Vagina (tissue), 2 donors: ENCODE measurements around the gene FRYL.

Experiments
- POLR2A ChIP-seq, 2 donors: fragments of 450-650 bp; IDR thresholded peaks; one replicate each; pipeline ENCODE4 v1.6.1; 2017; ENCODE audit warnings: antibody characterized with exemption in 2 of 2, mild to moderate bottlenecking in 2 of 2, moderate library complexity in 2 of 2
- POLR2AphosphoS5 ChIP-seq, 2 donors: sonication (generic); formaldehyde crosslinking; IDR thresholded peaks; one replicate each; pipeline ENCODE4 v1.9.0; 2017; ENCODE audit warnings: antibody characterized with exemption in 2 of 2, mild to moderate bottlenecking in 2 of 2, low read depth in 1 of 2; ENCODE audit not compliant: insufficient read depth in 1 of 2
- TF ChIP-seq, protein P1 (sequence below), 3 experiments: fragments of 450-650 bp in 2 of 3; fragments of 200-600 bp in 1 of 3; sonication (generic) in 1 of 3; IDR thresholded peaks; one replicate each; pipeline ENCODE4 v1.5.1; 2017 to 2019; ENCODE audit warnings: antibody characterized with exemption in 3 of 3, mild to moderate bottlenecking in 2 of 3, moderate library complexity in 2 of 3

DNA sequence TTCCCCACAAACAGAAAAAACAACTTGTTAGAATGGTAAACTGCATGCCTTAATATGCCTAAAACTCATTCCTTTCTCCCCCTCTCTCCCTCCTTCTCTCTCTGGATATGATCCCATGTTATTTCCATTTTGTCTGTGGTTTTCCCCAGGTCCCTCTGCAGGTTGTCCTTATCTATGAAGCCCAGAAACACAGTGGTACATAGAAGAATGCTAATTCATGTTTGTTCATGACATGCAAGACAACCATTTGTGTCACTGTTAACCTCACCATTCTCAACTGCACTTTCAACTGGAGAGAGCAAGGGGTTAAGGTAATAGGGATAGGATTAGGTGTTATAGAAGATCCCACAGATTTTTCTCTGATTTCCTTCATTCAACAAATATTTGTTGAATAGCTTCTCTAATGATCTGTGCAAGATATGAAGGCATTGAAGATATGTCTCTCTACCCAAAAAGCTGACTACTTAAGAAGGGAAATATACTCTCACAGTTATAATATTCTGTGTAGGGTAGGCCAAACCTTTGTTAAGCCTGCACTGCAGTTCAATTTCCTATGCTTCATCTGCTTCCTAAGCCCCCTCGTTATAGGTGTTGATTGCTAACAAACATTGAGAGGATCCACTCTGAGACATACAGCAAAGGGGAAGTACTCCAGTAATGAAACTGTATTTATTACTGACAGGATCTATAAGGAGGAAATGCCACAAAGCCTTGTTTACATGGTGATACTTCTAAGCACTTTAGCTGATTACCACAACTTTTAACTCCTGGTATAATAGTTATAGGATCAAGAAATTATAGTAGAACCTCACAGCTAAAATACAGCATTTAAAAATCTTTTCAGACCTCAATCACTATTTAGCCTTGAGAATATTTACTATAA, 96.1 kb downstream of the FRYL start:
- TF ChIP-seq, protein P1, sequence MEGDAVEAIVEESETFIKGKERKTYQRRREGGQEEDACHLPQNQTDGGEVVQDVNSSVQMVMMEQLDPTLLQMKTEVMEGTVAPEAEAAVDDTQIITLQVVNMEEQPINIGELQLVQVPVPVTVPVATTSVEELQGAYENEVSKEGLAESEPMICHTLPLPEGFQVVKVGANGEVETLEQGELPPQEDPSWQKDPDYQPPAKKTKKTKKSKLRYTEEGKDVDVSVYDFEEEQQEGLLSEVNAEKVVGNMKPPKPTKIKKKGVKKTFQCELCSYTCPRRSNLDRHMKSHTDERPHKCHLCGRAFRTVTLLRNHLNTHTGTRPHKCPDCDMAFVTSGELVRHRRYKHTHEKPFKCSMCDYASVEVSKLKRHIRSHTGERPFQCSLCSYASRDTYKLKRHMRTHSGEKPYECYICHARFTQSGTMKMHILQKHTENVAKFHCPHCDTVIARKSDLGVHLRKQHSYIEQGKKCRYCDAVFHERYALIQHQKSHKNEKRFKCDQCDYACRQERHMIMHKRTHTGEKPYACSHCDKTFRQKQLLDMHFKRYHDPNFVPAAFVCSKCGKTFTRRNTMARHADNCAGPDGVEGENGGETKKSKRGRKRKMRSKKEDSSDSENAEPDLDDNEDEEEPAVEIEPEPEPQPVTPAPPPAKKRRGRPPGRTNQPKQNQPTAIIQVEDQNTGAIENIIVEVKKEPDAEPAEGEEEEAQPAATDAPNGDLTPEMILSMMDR (IDR thresholded peaks at IDR 0.05) = no peak
- TF ChIP-seq POLR2A (IDR thresholded peaks at IDR 0.05) = no peak
- no peak for TF ChIP-seq POLR2AphosphoS5 (IDR thresholded peaks at IDR 0.05; ENCODE audit: insufficient read depth in 1 of 2, low read depth in 1 of 2)
